Gastroesophageal sphincter (tissue), 4 donors: Measurements from ENCODE around the gene PHLDB1. TPM values are rescaled to one million over a fixed set of nuclear protein-coding genes. Genes with fewer than 3 reads are reported as not detected.

Source experiments
- ATAC-seq: fragments of 150-250 bp; one replicate; pipeline ENCODE4 v1.9.1; 2016; ENCODE audit warnings: mild to moderate bottlenecking, moderate library complexity
- H3K27ac ChIP-seq, 4 donors: fragments of 200-600 bp; sonication (generic) in 3 of 4; 1 replicate in 3 of 4; 2 replicates in 1 of 4; pipeline ENCODE4 v1.5.1; 2016 to 2019
- H3K27me3 ChIP-seq: fragments of 200-600 bp; sonication (generic); one replicate; pipeline ENCODE4 v1.5.1; 2019
- H3K36me3 ChIP-seq, 2 donors: fragments of 200-600 bp; sonication (generic); one replicate each; pipeline ENCODE4 v1.5.1; 2019; ENCODE audit warnings: control low read depth in 1 of 2
- H3K4me1 ChIP-seq, 3 donors: fragments of 200-600 bp; sonication (generic); 1 replicate in 2 of 3; 2 replicates in 1 of 3; pipeline ENCODE4 v1.5.1; 2016 to 2019; ENCODE audit warnings: control low read depth in 2 of 3
- H3K4me3 ChIP-seq, 2 donors: fragments of 200-600 bp; sonication (generic); one replicate each; pipeline ENCODE4 v1.5.1; 2019; ENCODE audit warnings: mild to moderate bottlenecking in 1 of 2, moderate library complexity in 1 of 2
- H3K9me3 ChIP-seq, 3 donors: fragments of 200-600 bp; sonication (generic); one replicate each; pipeline ENCODE4 v1.5.1; 2017 to 2019; ENCODE audit warnings: control low read depth in 2 of 3
- EP300 ChIP-seq: sonication (generic); formaldehyde crosslinking; IDR thresholded peaks from one replicate; pipeline ENCODE4 v1.6.1; 2017; ENCODE audit warnings: antibody characterized with exemption, mild to moderate bottlenecking
- POLR2A ChIP-seq, 2 donors: fragments of 450-650 bp; IDR thresholded peaks; one replicate each; pipeline ENCODE4 v1.6.1; 2017; ENCODE audit warnings: antibody characterized with exemption in 2 of 2, mild to moderate bottlenecking in 2 of 2, moderate library complexity in 1 of 2
- POLR2AphosphoS5 ChIP-seq: sonication (generic); formaldehyde crosslinking; IDR thresholded peaks from one replicate; pipeline ENCODE4 v1.6.1; 2017; ENCODE audit warnings: antibody characterized with exemption
- WGBS, 2 donors: methylation state at CpG; one replicate each; pipeline ENCODE4 v1.1.5; 2018; ENCODE audit warnings: low coverage in 1 of 2; 5-methylcytosine and 5-hydroxymethylcytosine counted together
- total RNA-seq, 4 donors: library from RNA; depleted of rRNA; stranded (reverse); fragments of >200 nt; gene quantifications; one replicate each; pipeline ENCODE4 v1.1.0, GENCODE V29; 2016
- TF ChIP-seq, protein P1 (sequence below), 4 experiments: fragments of 200-600 bp in 2 of 4; fragments of 450-650 bp in 2 of 4; sonication (generic) in 1 of 4; IDR thresholded peaks; one replicate each; pipeline ENCODE4 v1.5.1; 2017 to 2019; ENCODE audit warnings: antibody characterized with exemption in 4 of 4, mild to moderate bottlenecking in 2 of 4, moderate library complexity in 2 of 4

PHLDB1 gene
- total RNA-seq, 4 donors from 2014 or later = 45.8 to 144 (median 101) TPM

DNA sequence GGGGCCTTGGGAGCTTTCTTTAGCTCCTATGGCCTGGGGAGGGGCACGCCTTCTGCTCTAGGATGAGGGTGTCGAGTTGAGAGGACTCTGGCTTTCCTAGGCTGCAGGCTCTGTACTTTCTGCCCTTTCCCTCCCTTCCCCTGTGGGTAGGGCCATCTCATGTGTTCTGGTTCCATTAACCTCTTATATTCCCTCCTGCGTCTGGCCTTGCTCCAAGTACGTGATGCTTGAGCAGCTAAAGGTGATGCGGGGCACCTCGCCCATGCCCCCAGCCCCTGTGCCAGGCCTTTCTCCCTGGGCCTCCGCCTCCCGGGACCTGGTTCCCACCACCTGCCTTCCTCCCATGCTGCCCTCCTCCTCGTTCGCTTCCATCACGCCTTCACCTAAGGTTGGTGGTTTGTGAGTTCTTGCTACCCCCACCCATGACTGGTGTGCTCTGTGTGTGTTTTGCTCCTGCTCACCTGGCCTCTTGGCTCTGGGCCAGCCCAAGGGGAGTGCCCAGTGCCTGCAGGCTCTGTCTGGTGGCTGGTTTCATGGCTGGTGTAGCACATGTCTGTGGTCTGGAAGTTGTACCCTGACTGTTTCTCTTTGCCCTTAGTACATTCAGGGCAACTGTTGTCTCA, 34.1 kb downstream of the PHLDB1 start:
- no peaks in the 10 kb centered on the region for H3K27me3 ChIP-seq
- WGBS, 2 donors = 86 to 100% methylated on average over 2 to 8 of the region's 11 CpGs
- peaks cover 0 to 39% (median 0%) of the 10 kb centered on the region in 3 donors for H3K4me1 ChIP-seq
- H3K27ac ChIP-seq = peak overlapping the region in 2 of 4 donors; percentile 7 to 40
- ATAC-seq = no peak
- H3K4me3 ChIP-seq = no peak overlapping the region
- peaks cover 0 to 96% of the 10 kb centered on the region in 2 donors for H3K36me3 ChIP-seq
- TF ChIP-seq, protein P1, sequence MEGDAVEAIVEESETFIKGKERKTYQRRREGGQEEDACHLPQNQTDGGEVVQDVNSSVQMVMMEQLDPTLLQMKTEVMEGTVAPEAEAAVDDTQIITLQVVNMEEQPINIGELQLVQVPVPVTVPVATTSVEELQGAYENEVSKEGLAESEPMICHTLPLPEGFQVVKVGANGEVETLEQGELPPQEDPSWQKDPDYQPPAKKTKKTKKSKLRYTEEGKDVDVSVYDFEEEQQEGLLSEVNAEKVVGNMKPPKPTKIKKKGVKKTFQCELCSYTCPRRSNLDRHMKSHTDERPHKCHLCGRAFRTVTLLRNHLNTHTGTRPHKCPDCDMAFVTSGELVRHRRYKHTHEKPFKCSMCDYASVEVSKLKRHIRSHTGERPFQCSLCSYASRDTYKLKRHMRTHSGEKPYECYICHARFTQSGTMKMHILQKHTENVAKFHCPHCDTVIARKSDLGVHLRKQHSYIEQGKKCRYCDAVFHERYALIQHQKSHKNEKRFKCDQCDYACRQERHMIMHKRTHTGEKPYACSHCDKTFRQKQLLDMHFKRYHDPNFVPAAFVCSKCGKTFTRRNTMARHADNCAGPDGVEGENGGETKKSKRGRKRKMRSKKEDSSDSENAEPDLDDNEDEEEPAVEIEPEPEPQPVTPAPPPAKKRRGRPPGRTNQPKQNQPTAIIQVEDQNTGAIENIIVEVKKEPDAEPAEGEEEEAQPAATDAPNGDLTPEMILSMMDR (IDR thresholded peaks at IDR 0.05) = no peak
- no peak for TF ChIP-seq EP300
- TF ChIP-seq POLR2AphosphoS5 = no peak
- TF ChIP-seq POLR2A (IDR thresholded peaks at IDR 0.05) = no peak
- no peaks in the 10 kb centered on the region for H3K9me3 ChIP-seq

DNA sequence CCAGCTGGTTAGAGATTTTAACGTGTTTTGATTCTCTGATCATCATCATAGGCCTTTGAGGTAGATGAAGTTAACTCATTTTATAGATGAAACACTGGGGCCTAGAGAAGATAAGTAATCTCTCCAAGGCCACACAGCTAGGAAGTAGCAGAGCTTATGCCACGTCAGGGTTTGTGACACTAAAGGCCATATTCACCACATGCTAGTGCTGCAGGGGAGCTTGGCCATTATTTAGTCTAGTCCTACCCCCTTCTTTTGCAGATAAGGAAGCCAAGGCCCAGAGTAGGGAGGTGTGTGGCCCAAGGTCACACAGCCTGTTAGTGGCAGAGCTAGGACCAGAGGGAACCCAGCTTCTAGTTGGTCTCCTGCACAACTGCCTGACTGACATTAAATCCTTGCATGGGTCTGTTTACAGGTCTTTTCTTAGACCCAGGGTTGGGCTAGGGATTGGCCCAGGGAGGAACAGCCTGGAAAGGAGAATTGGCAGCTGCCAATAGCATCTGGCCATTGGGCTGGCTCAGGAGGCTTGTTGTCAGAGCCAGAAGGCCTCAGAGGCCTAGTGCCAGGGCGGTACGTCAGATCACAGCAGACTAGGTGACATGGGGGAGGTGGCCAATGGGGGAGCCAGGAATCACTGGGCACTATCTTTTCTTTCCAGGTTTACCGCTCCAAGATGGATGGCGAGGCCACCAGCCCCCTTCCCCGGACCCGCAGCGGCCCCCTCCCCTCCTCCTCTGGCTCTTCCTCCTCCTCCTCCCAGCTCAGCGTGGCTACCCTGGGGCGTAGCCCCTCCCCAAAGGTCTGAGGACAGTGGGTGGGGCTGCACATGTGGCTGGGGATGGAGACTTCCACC, 36.0 kb downstream of the PHLDB1 start:
- TF ChIP-seq POLR2AphosphoS5 = no peak
- TF ChIP-seq EP300 = no peak
- TF ChIP-seq, protein P1 (IDR thresholded peaks at IDR 0.05) = no peak
- TF ChIP-seq POLR2A (IDR thresholded peaks at IDR 0.05) = no peak
- H3K27me3 ChIP-seq = no peaks in the 10 kb centered on the region
- ATAC-seq = no peak
- H3K27ac ChIP-seq = peak overlapping the region in 2 of 4 donors; percentile 11 to 20
- WGBS, 2 donors = 53% methylated on average over 4 of the region's 11 CpGs; no CpG with 5 or more reads in 1 of the 2 donors
- no peak overlapping the region for H3K4me3 ChIP-seq
- peaks cover 0 to 97% of the 10 kb centered on the region in 2 donors for H3K36me3 ChIP-seq
- peaks cover 0 to 22% (median 0%) of the 10 kb centered on the region in 3 donors for H3K4me1 ChIP-seq
- no peaks in the 10 kb centered on the region for H3K9me3 ChIP-seq

DNA sequence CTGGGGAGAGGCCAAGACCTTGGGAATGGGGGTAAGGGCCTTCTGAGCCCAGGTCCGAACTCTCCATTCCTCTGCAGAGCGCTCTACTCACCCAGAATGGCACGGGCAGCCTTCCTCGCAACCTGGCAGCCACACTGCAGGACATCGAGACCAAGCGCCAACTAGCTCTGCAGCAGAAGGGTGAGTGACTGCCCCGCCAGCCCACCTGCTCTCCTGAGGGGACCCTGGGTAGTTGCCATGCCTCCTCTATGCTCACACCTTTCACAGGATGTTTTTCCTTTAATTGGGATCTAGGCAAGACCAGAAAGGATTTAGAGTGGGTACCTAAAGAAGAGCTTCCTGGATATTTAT, 36.6 kb downstream of the PHLDB1 start:
- no peak for ATAC-seq
- Histone ChIP-seq H3K9me3 (no peaks in the 10 kb centered on the region), H3K4me3 (no peak overlapping the region), H3K36me3 (peaks cover 0 to 98% of the 10 kb centered on the region in 2 donors), H3K27me3 (no peaks in the 10 kb centered on the region), H3K4me1 (peaks cover 0 to 22% (median 0%) of the 10 kb centered on the region in 3 donors), H3K27ac (peak overlapping the region in 1 of 4 donors; percentile 11)
- WGBS, 2 donors = no CpG with 5 or more reads among the region's 7 CpGs
- no peak for TF ChIP-seq EP300

DNA sequence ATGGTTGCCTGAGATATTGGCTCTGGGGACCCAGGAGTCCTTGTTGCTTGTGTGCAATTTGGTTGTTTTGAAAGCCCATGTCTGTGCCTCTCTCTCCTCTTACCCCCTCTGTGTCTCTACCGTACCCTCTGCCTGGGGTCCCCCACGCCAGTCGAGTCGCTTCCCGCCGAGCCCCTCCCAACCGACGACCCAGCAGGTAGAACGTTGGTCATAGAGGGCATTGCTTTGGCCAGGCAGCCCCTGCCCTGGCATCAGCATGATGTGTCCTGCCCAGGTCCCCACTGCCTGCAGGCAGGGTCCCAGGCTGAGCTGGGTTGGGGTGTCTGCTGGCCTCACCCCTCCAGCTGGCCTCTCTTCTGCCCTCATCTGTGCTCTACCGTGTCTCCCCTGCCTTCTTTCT, 37.1 kb downstream of the PHLDB1 start:
- Histone ChIP-seq H3K4me1 (peaks cover 0 to 22% (median 0%) of the 10 kb centered on the region in 3 donors), H3K36me3 (peaks cover 0 to 98% of the 10 kb centered on the region in 2 donors), H3K27ac (no peak overlapping the region), H3K9me3 (no peaks in the 10 kb centered on the region), H3K4me3 (no peak overlapping the region), H3K27me3 (no peaks in the 10 kb centered on the region)
- no peak for ATAC-seq
- TF ChIP-seq, protein P1 (IDR thresholded peaks at IDR 0.05) = no peak
- TF ChIP-seq EP300 = no peak
- TF ChIP-seq POLR2AphosphoS5 = no peak
- no peak for TF ChIP-seq POLR2A (IDR thresholded peaks at IDR 0.05)
- whole genome bisulfite sequencing, 2 donors = 70 to 100% methylated on average over 1 to 2 of the region's 10 CpGs

DNA sequence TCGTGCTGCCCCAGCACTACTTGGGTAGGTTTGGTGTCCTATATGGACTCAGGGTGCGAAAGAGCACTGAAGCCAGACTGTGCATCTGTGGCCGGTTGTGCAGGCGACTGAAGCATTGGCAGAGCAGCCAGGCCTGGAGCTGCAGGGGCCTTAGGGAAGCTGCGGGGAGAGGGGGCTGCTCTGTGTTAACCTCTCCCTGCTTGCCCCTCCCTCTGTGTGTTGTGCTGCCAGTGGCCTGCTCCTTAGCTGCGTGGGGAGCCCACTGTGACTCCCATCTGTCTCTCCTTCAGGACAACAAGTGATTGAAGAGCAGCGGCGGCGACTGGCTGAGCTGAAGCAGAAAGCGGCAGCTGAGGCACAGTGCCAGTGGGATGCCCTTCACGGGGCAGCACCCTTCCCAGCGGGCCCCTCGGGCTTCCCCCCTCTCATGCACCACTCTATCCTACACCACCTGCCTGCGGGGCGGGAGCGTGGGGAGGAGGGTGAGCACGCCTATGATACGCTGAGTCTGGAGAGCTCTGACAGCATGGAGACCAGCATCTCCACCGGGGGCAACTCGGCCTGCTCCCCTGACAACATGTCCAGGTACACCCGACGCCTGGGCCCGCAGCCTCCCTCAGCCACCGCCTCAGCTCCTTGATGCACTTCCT, 37.8 kb downstream of the PHLDB1 start:
- no peak overlapping the region for H3K27ac ChIP-seq
- H3K4me1 ChIP-seq = peaks cover 0 to 17% (median 0%) of the 10 kb centered on the region in 3 donors
- H3K36me3 ChIP-seq = peaks cover 0 to 98% of the 10 kb centered on the region in 2 donors
- no peaks in the 10 kb centered on the region for H3K9me3 ChIP-seq
- WGBS, 2 donors = 90% methylated on average over 6 of the region's 24 CpGs; no CpG with 5 or more reads in 1 of the 2 donors
- no peak for ATAC-seq
- TF ChIP-seq POLR2A (IDR thresholded peaks at IDR 0.05) (no peak), POLR2AphosphoS5 (no peak), EP300 (no peak)
- TF ChIP-seq, protein P1 (IDR thresholded peaks at IDR 0.05) = no peak
- no peak overlapping the region for H3K4me3 ChIP-seq
- H3K27me3 ChIP-seq = no peaks in the 10 kb centered on the region
